DOHH2 (cell line): ENCODE results near the gene EXOC6B.
A peak's percentile ranks its signal among the peaks of the same experiment; 100 is the strongest.

Source experiments
- H3F3A ChIP-seq: fragments of 200-600 bp; sonication (generic), shearing (Covaris generic); 2 replicates; pipeline ENCODE4 v1.6.0; 2016; ENCODE audit warnings: antibody characterized with exemption, mild to moderate bottlenecking; ENCODE audit not compliant: control insufficient read depth, insufficient read depth
- H3K27ac ChIP-seq: fragments of 200-600 bp; sonication (generic); 2 replicates; pipeline ENCODE4 v1.5.1; 2014; ENCODE audit warnings: low read depth, mild to moderate bottlenecking, low read length, moderate library complexity
- H3K27me3 ChIP-seq: fragments of 200-600 bp; sonication (generic); 2 replicates; pipeline ENCODE4 v1.6.1; 2014; ENCODE audit warnings: mild to moderate bottlenecking, low read length, mixed read lengths; ENCODE audit not compliant: control insufficient read depth
- H3K36me3 ChIP-seq: fragments of 200-600 bp; sonication (generic); 2 replicates; pipeline ENCODE4 v1.6.1; 2014; ENCODE audit warnings: mild to moderate bottlenecking, low read length, moderate library complexity, mixed read lengths; ENCODE audit not compliant: control insufficient read depth
- H3K4me1 ChIP-seq: fragments of 200-600 bp; sonication (generic); 2 replicates; pipeline ENCODE4 v1.6.1; 2014; ENCODE audit warnings: mild to moderate bottlenecking, low read length, mixed read lengths; ENCODE audit not compliant: control insufficient read depth
- H3K4me2 ChIP-seq: fragments of 200-600 bp; sonication (generic); 2 replicates; pipeline ENCODE4 v1.6.0; 2014; ENCODE audit warnings: mild to moderate bottlenecking, low read length, moderate library complexity
- H3K4me3 ChIP-seq: fragments of 200-600 bp; sonication (generic); 2 replicates; pipeline ENCODE4 v1.5.1; 2014; ENCODE audit warnings: mild to moderate bottlenecking, low read length, mixed read lengths
- H3K79me2 ChIP-seq: fragments of 200-600 bp; sonication (generic); 2 replicates; pipeline ENCODE4 v1.6.1; 2014; ENCODE audit warnings: mild to moderate bottlenecking, low read length, mixed read lengths; ENCODE audit not compliant: control insufficient read depth
- H3K9me2 ChIP-seq: fragments of 200-600 bp; sonication (generic); replicated peaks from 2 replicates; pipeline ENCODE4 v1.6.1; 2014; ENCODE audit warnings: mild to moderate bottlenecking, low read length, mixed read lengths; ENCODE audit not compliant: control insufficient read depth
- H3K9me3 ChIP-seq: fragments of 200-600 bp; sonication (generic); 2 replicates; pipeline ENCODE4 v1.6.1; 2014; ENCODE audit warnings: antibody characterized with exemption, low read length, mixed read lengths; ENCODE audit not compliant: control insufficient read depth, insufficient read depth
- H4K20me1 ChIP-seq: fragments of 200-600 bp; sonication (generic); 2 replicates; pipeline ENCODE4 v1.6.0; 2014; ENCODE audit warnings: low read depth, mild to moderate bottlenecking, antibody characterized with exemption, low read length, moderate library complexity; ENCODE audit not compliant: control insufficient read depth, insufficient read depth
- EZH2phosphoT487 ChIP-seq: fragments of 200-600 bp; sonication (generic); IDR thresholded peaks from 2 replicates; pipeline ENCODE4 v1.6.1; 2017; ENCODE audit warnings: borderline replicate concordance, mild to moderate bottlenecking, antibody characterized with exemption, low read length, moderate library complexity, mixed read lengths
- TF ChIP-seq, protein P1 (sequence below): fragments of 200-600 bp; sonication (generic); IDR thresholded peaks from one replicate; pipeline ENCODE4 v1.5.1; 2014; ENCODE audit warnings: antibody characterized with exemption, mild to moderate bottlenecking, low read depth, low read length; ENCODE audit not compliant: poor library complexity, severe bottlenecking

Gene EXOC6B

DNA sequence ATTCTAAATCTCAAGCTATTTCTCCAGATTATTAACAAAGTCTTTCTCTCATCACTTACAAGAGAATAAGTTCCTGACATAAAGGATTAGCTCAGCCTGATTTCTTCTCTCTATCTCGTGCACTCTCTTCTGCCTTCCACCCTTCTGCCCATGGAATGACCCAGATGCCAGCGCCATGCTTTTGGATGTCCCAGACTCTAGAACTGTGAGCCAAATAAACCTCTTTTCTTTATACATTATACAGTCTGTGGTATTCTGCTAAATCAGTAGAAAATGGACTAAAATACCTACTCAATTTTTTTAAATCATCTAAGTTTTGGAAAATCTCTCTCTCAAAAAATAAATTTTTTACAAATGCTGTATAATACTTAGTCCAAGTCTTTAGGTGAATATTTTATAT lies 218.6 kb downstream of the EXOC6B start:
- Histone ChIP-seq H3K9me2 (no peaks in the 10 kb centered on the region), H3K27me3 (no peaks in the 10 kb centered on the region), H3K4me1 (no peaks in the 10 kb centered on the region), H4K20me1 (no peaks in the 10 kb centered on the region), H3K9me3 (no peaks in the 10 kb centered on the region), H3K27ac (no peak overlapping the region), H3K4me2 (no peak overlapping the region), H3F3A (no peaks in the 10 kb centered on the region), H3K79me2 (no peaks in the 10 kb centered on the region), H3K36me3 (no peaks in the 10 kb centered on the region), H3K4me3 (no peak overlapping the region)
- TF ChIP-seq, protein P1, sequence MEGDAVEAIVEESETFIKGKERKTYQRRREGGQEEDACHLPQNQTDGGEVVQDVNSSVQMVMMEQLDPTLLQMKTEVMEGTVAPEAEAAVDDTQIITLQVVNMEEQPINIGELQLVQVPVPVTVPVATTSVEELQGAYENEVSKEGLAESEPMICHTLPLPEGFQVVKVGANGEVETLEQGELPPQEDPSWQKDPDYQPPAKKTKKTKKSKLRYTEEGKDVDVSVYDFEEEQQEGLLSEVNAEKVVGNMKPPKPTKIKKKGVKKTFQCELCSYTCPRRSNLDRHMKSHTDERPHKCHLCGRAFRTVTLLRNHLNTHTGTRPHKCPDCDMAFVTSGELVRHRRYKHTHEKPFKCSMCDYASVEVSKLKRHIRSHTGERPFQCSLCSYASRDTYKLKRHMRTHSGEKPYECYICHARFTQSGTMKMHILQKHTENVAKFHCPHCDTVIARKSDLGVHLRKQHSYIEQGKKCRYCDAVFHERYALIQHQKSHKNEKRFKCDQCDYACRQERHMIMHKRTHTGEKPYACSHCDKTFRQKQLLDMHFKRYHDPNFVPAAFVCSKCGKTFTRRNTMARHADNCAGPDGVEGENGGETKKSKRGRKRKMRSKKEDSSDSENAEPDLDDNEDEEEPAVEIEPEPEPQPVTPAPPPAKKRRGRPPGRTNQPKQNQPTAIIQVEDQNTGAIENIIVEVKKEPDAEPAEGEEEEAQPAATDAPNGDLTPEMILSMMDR, result no peak
- no peak for TF ChIP-seq EZH2phosphoT487

DNA sequence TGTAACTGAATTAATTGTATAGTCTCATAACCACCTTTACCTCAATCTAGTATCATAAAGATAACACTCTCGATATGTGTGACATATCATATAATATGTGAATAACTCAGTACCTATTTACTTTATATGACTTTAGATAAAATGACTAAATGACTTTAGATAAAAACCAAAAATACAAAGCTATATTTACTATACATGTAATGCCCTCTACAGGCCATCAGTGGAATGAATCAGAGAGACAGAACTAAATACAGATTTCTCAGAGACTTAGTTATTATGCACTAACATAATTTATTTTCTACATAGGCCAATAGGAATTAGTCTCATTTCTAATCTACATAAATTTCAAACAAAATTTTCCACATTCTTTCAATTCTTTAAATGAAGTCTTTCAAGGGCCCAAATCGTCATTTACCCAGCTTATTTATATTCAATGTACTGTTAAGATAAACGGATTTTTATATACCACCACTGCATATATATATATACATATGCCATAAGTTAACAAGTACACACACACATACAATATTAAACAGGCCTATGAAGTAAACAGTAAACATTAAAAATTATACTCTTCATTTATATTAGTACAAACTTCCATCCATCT lies 219.9 kb downstream of the EXOC6B start:
- H3K36me3 ChIP-seq, result no peaks in the 10 kb centered on the region
- no peaks in the 10 kb centered on the region for H3F3A ChIP-seq
- TF ChIP-seq, protein P1, result peak; percentile 72
- no peak for TF ChIP-seq EZH2phosphoT487
- no peaks in the 10 kb centered on the region for H3K79me2 ChIP-seq
- H3K9me2 ChIP-seq, result no peaks in the 10 kb centered on the region
- no peak overlapping the region for H3K4me3 ChIP-seq
- no peaks in the 10 kb centered on the region for H3K9me3 ChIP-seq
- no peaks in the 10 kb centered on the region for H3K4me1 ChIP-seq
- H3K27ac ChIP-seq, result no peak overlapping the region
- H4K20me1 ChIP-seq, result no peaks in the 10 kb centered on the region
- no peak overlapping the region for H3K4me2 ChIP-seq
- H3K27me3 ChIP-seq, result no peaks in the 10 kb centered on the region

DNA sequence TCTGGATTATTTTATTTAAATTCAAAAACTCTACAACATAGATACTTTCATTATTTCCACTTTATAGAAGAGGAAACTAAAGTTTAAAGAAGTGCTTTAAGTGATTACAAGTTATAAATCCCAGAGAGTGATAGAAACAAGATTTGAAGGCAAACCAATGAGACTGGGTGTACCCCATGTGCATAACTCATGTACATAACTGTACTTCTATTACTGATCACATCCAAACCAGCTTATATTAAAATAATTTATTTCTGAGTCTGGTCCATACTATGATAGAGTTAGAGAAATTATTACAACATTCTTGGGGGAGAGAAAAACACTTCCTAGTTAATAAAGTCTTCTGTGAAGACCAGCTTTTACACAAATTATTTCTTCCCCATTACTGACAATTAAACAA lies 221.4 kb downstream of the EXOC6B start:
- no peak for TF ChIP-seq EZH2phosphoT487
- TF ChIP-seq, protein P1, result no peak
- no peaks in the 10 kb centered on the region for H3K79me2 ChIP-seq
- no peaks in the 10 kb centered on the region for H3K4me1 ChIP-seq
- no peak overlapping the region for H3K27ac ChIP-seq
- H3K9me2 ChIP-seq, result no peaks in the 10 kb centered on the region
- H3K9me3 ChIP-seq, result no peaks in the 10 kb centered on the region
- H3K4me2 ChIP-seq, result no peak overlapping the region
- H3K27me3 ChIP-seq, result no peaks in the 10 kb centered on the region
- no peaks in the 10 kb centered on the region for H4K20me1 ChIP-seq
- no peaks in the 10 kb centered on the region for H3K36me3 ChIP-seq
- H3F3A ChIP-seq, result no peaks in the 10 kb centered on the region
- H3K4me3 ChIP-seq, result no peak overlapping the region
